Measurements from ENCODE around the gene PLA2R1. TPM values are rescaled to one million over a fixed set of nuclear protein-coding genes. Genes with fewer than 3 reads are reported as not detected.

Gene PLA2R1
- total and polyA plus RNA-seq, 10 of the 15 experiments (the other 5 are each of a cell fraction or from before 2014, with no cell fraction given): 0.01 to 0.05 (median 0.02) TPM; not detected in 6

DNA sequence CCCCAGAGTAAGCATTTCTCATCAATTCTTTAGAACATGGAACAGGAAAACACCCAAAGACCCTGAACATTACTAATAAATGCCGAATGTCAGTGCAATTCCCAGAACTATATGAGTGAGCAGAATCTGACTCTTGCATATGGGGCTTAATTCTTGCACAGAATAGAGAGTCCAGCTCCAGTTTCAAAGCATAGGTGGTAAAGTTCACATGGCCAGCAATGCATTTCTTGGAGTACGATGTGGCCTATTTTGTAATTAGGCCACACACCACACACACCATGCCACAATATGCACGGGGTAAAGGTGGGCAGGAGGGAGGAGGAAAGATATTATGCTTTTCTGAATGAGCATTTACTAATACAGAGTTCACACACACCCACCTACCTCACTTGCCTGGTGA is 56.5 kb downstream of the PLA2R1 start:
- POLR2A ChIA-PET: no interaction called here
- DNase-seq (ENCODE audit: low read depth, low spot score) (no peak), ATAC-seq (peak; percentile 17), FAIRE-seq (peak; percentile 44)
- TF ChIP-seq SUZ12 (IDR thresholded peaks at IDR 0.05; ENCODE audit: unreplicated experiment) (no peak), YBX1 (IDR thresholded peaks at IDR 0.05) (no peak), MEF2B (IDR thresholded peaks at IDR 0.05; ENCODE audit: partially characterized antibody, poor library complexity, severe bottlenecking) (no peak), STAT3 (IDR thresholded peaks at IDR 0.05; ENCODE audit: low read depth, low read length) (no peak), BRCA1 (IDR thresholded peaks at IDR 0.05; ENCODE audit: low read depth, low read length) (no peak), SPI1 (IDR thresholded peaks at IDR 0.05; ENCODE audit: borderline replicate concordance, insufficient read depth, low read depth, low read length) (no peak), GATAD2B (conservative IDR thresholded peaks at IDR 0.05; ENCODE audit: low read depth) (no peak), NFXL1 (IDR thresholded peaks at IDR 0.05; ENCODE audit: borderline replicate concordance) (no peak)
- Histone ChIP-seq H3K27me3 (replicated peaks in 1 of 2; ENCODE audit: control insufficient read depth in 2 of 2, insufficient read depth in 2 of 2, low read length in 1 of 2) (no peaks in the 10 kb centered on the region; a peak in 1 of 4 replicates), H3K4me2 (ENCODE audit: control insufficient read depth, insufficient read depth) (no peak overlapping the region), H3K36me3 (ENCODE audit: control insufficient read depth in 2 of 2, insufficient read depth in 2 of 2, low read length in 1 of 2) (no peaks in the 10 kb centered on the region), H3K4me1 (ENCODE audit: control insufficient read depth, insufficient read depth, low read length) (peaks cover 3% of the 10 kb centered on the region), H3K9ac (ENCODE audit: control insufficient read depth, insufficient read depth, low read length) (no peak overlapping the region), H3K4me3 (no peak overlapping the region), H3K9me3 (replicated peaks; ENCODE audit: control insufficient read depth, insufficient read depth, low read length) (no peaks in the 10 kb centered on the region), H2AFZ (ENCODE audit: control insufficient read depth, low read depth, low read length) (no peak overlapping the region), H4K20me1 (ENCODE audit: control insufficient read depth, insufficient read depth) (no peaks in the 10 kb centered on the region), H3K79me2 (ENCODE audit: control insufficient read depth, insufficient read depth, low read length) (no peaks in the 10 kb centered on the region), H3K27ac (ENCODE audit: control insufficient read depth, insufficient read depth) (no peak overlapping the region)
- no TSS peak for BruUV-seq (replicated peaks)
- RAD21 ChIA-PET (ENCODE audit: unreplicated experiment): no interaction called here
- intact Hi-C loops (cut with micrococcal nuclease; ENCODE audit: unreplicated experiment): no loop called here
- in situ Hi-C loops (cut with MboI): no loop called here
- CTCF ChIA-PET: interaction anchor here (0.7 kb wide), 1 partner anchor 9 kb away, joined by 4 read pairs; no protein-coding TSS in a partner anchor
- 31% methylated on average over 3 of the region's 3 CpGs for WGBS (ENCODE audit: insufficient coverage, insufficient replicate concordance, low lambda C conversion rate, missing lambda C conversion rate)
- SMC1A ChIA-PET (ENCODE audit: uncharacterized antibody, unreplicated experiment): interaction anchor here (0.8 to 1.4 kb wide), 2 partner anchors 17 to 284 kb away, joined by 3 to 4 read pairs; no protein-coding TSS in a partner anchor

DNA sequence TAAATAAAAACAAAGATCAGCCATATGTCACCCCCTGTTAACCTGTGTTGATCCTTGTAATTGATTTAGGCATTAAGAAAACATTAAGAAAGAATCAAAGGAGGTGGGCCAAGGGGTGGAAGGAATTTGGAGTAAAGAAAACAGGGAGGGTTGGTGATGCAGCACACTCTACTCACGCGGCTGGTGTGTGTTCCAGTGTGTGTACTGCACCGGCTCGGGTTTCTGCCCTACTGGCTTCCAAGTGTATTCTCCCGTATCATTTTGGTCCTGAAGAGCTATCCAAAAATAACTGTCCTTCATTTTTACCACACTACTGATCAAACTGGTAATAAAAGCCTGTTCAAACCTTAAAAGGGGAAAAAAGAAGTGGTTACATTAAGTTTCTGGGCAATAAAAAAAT is 56.9 kb downstream of the PLA2R1 start:
- ChIA-PET CTCF (interaction anchor here (0.6 to 0.7 kb wide), 2 partner anchors 10 to 23 kb away, joined by 3 to 4 read pairs; no protein-coding TSS in a partner anchor), POLR2A (no interaction called here), RAD21 (ENCODE audit: unreplicated experiment) (no interaction called here), SMC1A (ENCODE audit: uncharacterized antibody, unreplicated experiment) (interaction anchor here (1.4 kb wide), 1 partner anchor 284 kb away, joined by 4 read pairs; no protein-coding TSS in a partner anchor)
- H3K27me3 ChIP-seq (replicated peaks in 1 of 2; ENCODE audit: control insufficient read depth in 2 of 2, insufficient read depth in 2 of 2, low read length in 1 of 2): no peaks in the 10 kb centered on the region; a peak in 1 of 4 replicates
- no peak overlapping the region for H3K27ac ChIP-seq (ENCODE audit: control insufficient read depth, insufficient read depth)
- H3K79me2 ChIP-seq (ENCODE audit: control insufficient read depth, insufficient read depth, low read length): no peaks in the 10 kb centered on the region
- 70% methylated on average over 5 of the region's 5 CpGs for WGBS (ENCODE audit: insufficient coverage, insufficient replicate concordance, low lambda C conversion rate, missing lambda C conversion rate)
- intact Hi-C loops (cut with micrococcal nuclease; ENCODE audit: unreplicated experiment): no loop called here
- FAIRE-seq (no peak), ATAC-seq (no peak), DNase-seq (ENCODE audit: low read depth, low spot score) (no peak)
- no peak overlapping the region for H3K4me2 ChIP-seq (ENCODE audit: control insufficient read depth, insufficient read depth)
- H3K4me1 ChIP-seq (ENCODE audit: control insufficient read depth, insufficient read depth, low read length): peaks cover 3% of the 10 kb centered on the region
- no peak overlapping the region for H3K9ac ChIP-seq (ENCODE audit: control insufficient read depth, insufficient read depth, low read length)
- H3K4me3 ChIP-seq: no peak overlapping the region
- no peak overlapping the region for H2AFZ ChIP-seq (ENCODE audit: control insufficient read depth, low read depth, low read length)
- in situ Hi-C loops (cut with MboI): no loop called here
- no TSS peak for BruUV-seq (replicated peaks)
- no peaks in the 10 kb centered on the region for H3K9me3 ChIP-seq (replicated peaks; ENCODE audit: control insufficient read depth, insufficient read depth, low read length)
- no peaks in the 10 kb centered on the region for H4K20me1 ChIP-seq (ENCODE audit: control insufficient read depth, insufficient read depth)
- H3K36me3 ChIP-seq (ENCODE audit: control insufficient read depth in 2 of 2, insufficient read depth in 2 of 2, low read length in 1 of 2): no peaks in the 10 kb centered on the region
- no peak for TF ChIP-seq HDGF (IDR thresholded peaks at IDR 0.05)
- TF ChIP-seq REST (IDR thresholded peaks at IDR 0.05; ENCODE audit: low read depth, low read length): no peak
- TF ChIP-seq HCFC1 (IDR thresholded peaks at IDR 0.05; ENCODE audit: low read length): no peak
- TF ChIP-seq NR2C1 (IDR thresholded peaks at IDR 0.05): no peak
- no peak for TF ChIP-seq ZZZ3 (IDR thresholded peaks at IDR 0.05; ENCODE audit: control insufficient read depth, insufficient read length, low read depth)
- no peak for TF ChIP-seq EZH2 (IDR thresholded peaks at IDR 0.05; ENCODE audit: borderline replicate concordance, control insufficient read depth, low read depth, low read length)
